Hematopoietic multipotent progenitor cell treated with erythropoietin and hydrocortisone succinate and interleukin-3 and kit ligand, for 17 days (in vitro differentiated cells): ENCODE measurements around the gene MRPL27.
"Not testable (repeated sequence)": the region's sequence is repeated elsewhere in the genome, so short reads cannot be mapped to it uniquely, and the experiment has no call there.

Experiments used
- DNase-seq: peaks from one replicate; pipeline ENCODE4 v3.0.0-alpha.2; 2015; ENCODE audit warnings: low spot score

The MRPL27 gene

DNA sequence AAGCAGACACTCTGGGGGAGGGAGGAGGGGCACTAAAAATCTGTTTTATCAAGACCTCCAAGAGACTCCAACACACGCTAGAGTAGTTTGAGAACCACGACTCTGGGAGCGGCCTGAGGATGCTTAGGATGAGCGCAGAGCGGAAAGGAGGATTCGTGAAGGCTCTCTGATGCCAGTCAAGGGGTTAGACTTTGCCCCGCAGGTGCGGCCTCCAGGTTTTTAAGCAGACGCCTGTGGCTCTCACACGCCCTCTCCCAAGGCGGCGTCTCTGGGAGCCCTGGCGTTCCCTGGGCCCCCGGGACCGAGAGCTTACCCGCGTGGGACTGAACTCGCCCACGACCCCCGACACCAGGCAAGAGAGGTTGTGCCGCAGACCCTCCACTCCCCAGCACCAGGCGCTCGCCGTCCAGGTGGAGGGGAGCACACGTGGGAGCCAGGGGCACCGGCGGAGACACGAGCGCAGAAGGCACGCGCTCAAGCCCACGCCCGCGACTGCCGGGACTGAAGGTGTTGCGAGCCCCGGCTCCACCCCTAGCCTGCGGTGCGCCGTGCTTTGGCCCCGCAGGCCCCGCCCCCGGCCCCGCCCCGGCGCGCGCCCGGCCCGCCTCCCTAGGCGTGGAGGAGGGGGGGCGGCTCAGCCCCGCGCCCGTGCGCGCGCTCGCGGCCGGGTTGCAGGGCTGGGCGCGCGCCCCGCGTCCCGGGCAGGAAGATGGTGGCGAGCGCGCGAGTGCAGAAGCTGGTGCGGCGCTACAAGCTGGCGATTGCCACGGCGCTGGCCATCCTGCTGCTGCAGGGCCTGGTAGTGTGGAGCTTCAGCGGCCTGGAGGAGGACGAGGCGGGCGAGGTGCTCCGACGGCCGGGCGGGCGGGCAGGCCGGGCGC, 27.3 kb downstream of the MRPL27 start, which contains the start of gene XYLT2:
Gene XYLT2, plus strand, starts transcription at position 695 of the 881 bp plus-strand sequence. Its CDS starts 15 bp downstream, at position 710.
- DNase-seq = peak; percentile 80

DNA sequence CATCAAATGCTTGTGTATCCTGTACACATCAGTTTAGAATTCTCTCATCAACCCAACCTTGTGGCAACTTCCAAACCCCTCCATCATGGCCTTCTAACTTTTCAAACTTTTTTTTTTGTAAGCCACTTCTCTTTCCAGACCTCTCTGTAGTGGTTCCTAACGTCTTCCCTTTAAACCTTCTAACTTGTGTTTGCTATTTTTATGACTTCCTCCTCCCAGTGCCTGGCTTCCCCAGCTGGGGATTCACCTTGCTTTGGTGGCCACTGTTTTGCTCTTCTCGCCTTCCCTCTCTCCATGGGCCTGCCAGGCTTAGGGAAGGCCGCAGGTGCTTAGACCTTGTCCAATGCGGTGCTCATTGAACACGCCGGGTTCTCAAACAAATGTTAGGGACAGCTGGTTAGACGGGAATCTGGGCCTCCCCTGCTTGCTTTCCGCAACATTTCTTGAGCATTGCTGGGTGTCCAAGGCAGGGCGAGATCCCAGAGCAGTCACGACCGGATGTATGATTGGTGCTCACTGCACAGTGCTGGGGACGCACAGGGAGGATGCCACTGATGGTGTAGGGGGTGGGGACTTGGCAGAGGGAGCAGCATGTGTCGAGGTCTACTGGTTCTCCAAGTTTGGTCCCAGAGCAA, 28.1 kb downstream of the MRPL27 start:
- DNase-seq = no peak

DNA sequence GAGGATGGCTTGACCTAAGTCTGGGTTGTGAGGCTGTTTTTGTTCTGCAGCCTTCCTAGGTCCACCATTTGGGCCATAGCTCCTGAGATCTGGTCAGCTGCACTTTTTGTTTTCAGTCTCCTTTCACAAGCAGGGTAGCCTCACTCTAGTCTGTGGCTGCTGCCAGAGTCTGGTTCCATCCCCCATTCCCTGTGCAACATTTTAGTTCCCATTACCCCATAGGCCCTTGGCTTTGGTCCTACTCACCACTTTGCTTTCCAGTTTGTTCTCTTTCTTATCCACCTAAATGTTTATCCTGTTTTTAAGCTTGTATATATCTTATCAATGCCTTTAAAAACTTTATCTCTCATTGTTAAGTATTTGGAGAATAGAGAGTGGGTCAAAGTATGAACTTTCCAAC, 33.6 kb downstream of the MRPL27 start:
- no peak for DNase-seq

DNA sequence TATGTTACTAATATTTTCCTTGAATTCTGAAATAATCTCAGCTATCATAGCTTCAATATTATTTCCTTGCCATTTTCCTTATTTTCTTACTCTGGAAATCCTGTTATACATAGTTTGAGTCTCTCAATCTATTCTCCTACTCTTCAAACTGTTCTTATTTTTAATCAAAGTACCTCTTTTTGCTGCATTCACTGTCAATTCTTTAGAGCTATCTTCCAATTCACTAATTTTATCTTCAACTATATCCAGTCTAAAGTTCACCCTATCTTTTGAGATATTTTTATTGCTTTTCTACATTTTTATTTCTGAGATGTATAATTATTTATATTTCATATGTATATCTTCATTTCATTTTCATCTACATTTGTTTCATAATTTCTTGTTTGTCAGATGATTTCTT, 34.3 kb downstream of the MRPL27 start:
- no peak for DNase-seq

DNA sequence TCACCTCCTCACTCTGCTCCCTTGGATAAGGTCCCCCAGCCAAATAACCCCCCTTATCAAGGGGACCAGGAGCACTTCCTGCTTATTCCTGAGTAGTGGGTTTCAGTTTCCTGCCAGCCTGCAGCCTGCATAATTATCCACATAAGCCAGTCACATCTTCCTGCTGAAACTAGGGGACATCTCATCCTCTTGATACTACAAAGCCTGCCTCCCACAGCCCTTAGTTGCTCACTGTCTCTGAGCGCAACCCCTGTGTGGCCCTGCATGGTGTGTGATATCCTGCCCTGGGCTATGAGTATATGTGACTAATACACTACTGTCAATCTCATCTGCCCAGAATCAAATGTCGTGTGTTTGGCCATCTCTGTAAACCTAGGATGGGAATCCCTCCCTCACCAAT, 35.0 kb downstream of the MRPL27 start:
- DNase-seq = no peak

DNA sequence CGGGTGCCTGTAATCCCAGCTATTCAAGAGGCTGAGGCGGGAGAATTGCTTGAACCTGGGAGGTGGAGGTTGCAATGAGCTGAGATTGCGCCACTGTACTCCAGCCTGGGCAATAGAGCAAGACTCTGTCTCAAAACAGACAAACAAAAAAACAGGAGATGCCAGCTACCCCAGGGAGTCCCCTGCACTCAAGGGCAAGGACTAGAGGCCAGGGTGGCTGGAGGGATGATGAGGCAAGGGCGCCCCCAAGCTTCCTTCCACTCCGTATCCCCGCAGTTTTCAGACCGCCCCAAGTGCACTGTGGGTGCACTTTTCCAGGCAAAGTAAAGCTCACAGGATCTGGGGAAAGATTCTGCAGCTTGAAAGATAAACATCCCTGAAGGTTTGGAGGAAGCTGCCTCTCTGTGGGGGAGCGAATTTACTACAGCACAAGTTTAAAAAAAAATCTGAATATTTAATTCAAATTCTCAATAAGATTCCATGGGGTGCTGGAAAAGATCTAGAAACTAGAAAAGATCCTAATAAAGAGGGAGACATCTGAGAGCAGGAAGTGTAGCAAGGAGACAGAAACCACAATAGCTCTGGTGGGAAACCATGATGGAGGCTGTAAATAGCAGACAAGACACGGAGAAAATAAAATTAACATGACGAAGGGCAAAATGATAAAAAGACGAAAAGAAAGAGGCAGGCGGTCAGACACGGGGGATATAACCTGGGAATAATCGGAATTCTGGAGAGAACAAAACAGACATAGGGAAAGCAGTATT, 39.5 kb downstream of the MRPL27 start:
- DNase-seq = not testable (repeated sequence)

DNA sequence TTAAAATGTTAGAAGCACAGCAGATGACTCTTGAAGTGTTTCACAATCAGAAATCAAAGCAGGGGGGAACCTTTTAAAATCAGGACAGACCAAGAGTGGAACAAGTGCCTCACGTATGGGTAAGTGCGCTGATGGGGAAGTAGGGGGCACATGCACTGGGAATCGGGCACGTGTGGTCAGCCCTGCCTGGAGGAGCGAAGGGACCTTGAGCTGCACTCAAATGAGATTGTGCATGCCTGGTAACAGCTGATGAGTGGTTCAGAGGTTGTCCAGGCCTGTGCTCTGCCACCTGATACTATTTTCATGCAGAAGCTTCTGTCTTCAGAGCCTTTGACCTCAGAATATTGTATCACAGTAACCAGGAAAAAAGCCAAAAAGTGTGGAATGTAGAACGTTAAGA, 40.8 kb downstream of the MRPL27 start:
- no peak for DNase-seq

DNA sequence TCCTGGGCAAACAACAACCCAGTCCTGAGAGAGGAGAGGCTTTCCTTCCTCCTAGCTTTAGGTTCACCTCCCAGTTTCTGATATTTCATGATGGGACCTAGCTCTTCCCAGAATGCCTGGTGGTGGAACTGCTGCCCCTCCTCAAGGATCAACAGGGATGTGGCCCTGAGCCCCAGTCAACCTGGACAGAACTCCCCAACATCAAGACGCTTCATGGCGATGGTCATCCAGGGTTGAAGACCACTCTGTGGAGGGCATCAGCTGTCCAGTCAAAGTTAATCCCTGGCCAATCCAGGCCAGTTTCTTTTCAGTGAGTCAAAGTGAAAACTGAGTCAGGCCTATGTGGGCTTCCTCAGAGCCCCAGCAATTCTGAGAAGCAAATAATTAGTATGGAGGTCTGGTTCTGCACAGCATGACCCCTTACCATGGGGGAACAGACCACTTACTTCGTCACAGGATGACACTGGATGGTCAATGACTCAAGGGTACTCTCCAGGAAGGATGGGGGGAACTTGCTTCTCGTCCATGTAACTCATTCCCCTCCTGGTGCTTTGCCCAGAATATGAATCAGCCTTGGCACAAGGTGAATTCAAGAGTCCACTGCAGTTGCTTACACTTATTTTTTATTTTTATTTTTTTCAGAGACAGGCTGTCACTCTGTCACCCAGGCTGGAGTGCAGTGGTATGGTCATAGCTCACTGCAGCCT, 41.7 kb downstream of the MRPL27 start:
- DNase-seq = no peak

DNA sequence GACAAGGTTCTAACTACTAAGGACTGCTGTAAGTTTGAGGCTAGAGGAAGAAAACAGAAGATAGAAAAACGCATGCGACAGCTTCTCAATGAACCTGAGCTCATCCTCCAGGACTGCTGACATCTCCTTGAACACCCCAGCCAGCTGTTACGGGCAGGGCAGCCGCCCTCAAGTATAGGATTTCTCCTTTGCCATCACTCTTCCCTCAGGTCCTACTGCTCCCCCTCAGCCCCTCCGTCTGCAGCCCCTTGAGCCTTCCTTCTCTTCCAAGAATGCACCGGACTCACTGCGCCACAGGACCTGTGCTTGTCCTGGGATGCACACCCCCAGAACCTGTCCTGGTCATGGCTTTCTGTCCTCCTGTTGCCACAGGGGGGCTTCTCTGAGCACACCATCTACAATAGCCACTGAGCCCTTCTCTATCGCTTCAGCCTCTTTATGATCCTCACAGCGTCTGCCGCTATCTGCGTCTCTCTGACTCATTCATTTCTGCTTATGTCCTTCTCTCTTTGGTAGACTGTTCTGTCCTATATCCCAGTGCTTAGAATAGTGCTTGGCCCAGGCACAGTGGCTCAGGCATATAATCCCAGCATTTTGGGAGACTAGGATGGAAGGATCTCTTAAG, 42.7 kb downstream of the MRPL27 start:
- DNase-seq = no peak

DNA sequence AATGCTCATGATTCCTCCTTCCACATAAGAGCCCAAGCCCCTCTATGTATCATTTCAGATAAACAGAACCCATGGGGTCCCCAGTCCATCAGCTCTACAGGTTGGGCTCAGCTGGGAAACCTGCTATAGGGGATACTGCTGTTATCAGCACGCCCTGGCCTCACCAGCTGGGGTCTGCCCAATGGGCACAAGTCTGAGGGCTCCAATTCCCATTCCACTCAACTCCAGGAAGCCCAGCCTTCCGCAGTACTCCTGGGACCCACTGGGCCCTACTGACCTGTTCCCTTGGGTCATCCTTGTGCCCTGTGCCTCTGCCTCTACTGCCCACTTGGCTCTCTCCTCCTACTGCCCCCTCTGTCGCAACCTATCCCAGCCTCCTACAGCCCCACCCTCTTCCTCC, 43.3 kb downstream of the MRPL27 start:
- DNase-seq = no peak

DNA sequence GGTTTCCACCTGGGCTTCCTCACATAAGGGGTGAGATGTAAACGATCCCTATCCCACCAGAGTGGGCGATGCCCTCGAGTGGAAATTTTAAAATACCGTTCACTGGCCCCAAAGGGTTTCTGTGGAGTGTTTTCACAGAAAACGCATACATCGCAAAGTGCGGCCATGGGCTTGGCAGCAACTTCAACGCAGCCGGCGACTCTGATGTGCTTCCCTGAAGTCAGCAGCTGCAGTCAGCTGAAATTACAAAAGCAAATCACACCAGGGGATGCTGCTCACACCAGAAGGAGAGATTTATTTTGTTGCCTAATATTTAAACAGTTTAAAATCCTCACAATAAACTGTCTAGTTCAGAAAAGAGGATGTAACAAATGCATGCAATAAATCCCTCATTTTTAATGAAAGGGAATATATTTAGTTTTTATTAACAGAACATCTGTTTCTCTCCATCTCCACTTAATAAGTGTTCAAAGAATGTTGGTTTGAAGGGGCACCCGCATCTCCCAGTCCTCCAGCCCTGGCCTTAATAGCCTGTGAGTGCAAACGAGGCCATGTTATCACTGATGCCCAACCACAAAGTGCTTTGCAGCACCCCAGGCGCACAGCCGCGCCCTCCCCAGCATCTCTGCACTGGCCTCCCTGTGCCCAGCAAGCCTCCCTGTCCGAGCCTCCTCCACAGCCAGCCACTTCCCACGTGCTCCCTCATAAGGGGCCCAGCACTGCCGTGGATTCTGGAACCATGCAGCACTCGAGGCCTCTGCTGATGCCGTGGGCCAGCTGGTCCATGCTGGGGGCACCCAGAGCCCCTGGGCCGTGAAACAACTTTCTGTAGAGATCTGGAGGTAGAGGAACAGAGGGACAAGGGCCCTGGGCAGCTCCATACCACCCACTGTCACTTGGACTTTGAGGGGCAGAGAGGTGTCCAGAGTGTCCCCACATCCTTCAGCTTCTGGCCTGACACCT, 44.3 kb downstream of the MRPL27 start:
- DNase-seq = no peak

DNA sequence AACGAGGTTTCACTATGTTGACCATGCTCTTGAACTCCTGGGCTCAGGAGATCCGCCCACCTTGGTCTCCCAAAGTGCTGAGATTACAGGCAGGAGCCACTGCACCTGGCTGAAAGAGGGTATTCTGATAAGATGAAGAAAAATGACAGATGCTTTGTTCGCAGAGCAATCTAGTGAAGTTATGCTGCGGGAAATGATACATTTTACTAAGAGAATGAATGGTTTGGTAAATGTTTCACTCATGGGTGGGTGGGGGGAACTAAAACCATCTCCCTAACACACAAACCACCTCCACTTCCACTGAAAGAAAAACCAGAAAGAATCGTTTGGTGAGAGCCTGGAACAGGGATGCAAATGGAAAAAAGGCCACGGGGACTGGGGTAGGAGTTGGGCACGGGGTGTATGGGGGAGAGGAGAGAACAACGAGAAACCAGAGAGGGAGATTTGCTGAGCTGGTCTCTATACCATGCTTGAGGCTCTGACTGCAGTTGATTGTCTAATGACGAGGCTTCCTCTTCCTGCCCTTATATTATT, 46.1 kb downstream of the MRPL27 start:
- DNase-seq = no peak

DNA sequence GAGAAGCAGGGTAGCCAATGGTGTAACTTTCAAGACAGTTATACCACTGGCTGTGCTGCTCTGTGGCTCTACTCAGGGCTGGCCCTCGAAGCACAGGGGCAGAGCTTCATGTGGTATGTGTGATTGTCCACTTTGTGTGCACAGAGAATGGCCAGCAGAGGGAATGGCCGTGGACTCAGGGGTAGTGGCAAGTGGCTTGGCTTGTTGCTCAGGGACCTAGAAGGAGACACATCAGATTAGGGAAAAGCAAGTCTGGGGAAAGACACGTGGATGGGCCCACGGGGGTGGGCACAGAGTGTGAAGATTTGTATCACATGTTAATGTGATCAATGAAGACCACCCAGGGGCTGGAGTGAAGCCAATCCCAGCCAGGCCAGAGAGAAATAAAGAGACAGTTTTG, 47.1 kb downstream of the MRPL27 start:
- DNase-seq = no peak

DNA sequence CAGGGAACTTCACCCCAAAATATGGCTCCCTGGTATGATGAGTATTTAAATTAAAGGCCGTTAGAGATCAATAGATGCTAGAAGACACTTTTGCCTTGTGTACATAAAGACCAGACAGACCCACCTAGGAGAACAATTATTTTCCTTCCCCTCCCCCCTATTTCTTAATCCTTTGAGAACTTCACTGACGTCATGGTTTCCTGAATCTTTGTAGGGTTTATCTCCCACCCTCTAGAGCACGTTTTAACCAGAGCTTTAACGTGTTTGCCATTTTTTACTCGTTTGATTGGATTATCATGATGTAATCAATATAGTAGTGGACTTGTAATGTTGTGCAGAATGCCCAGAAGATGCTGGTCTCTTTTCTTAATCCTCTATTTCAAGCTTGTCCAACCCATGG, 49.9 kb downstream of the MRPL27 start:
- no peak for DNase-seq

DNA sequence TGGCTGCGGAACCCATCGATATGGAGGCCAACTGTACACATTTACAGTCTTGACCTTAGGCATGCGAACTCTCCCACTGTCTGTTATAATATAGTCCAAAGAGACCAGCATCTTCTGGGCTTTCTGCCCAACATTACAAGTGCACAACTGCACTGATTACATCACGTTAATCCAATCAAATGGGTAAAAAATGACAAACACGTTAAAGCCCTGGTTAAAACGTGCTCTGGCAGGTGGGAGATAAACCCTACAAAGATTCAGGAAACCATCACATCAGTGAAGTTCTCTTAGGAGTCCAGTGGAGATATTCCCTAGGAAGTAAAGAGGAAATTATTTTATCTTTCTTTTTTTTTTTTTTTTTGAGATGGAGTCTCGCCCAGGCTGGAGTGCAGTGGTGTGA, 50.7 kb downstream of the MRPL27 start:
- no peak for DNase-seq

DNA sequence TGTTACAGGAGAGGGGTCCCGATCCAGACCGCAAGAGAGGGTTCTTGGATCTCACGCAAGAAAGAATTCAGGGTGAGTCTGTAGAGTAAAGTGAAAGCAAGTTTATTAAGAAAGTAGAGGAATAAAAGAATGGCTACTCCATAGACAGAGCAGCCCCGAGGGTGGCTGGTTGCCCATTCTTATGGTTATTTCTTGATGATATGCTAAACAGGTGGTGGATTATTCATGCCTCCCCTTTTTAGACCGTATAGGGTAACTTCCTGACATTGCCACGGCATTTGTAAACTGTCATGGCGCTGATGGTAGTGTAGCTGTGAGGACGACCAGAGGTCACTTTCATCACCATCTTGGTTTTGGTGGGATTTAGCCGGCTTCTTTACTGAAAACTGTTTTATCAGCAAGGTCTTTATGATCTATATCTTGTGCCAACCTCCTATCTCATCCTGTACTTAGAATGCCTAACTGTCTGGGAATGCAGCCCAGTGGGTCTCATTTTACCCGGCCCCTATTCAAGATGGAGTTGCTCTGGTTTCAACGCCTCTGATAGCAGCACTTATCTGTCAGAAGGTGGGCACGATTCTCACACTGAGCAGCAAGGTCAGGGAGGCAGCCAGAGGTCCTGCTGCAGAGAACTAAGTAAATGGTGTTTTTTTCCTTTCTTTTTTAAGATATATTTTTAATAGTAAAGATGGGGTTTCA, 53.5 kb downstream of the MRPL27 start:
- DNase-seq = no peak

DNA sequence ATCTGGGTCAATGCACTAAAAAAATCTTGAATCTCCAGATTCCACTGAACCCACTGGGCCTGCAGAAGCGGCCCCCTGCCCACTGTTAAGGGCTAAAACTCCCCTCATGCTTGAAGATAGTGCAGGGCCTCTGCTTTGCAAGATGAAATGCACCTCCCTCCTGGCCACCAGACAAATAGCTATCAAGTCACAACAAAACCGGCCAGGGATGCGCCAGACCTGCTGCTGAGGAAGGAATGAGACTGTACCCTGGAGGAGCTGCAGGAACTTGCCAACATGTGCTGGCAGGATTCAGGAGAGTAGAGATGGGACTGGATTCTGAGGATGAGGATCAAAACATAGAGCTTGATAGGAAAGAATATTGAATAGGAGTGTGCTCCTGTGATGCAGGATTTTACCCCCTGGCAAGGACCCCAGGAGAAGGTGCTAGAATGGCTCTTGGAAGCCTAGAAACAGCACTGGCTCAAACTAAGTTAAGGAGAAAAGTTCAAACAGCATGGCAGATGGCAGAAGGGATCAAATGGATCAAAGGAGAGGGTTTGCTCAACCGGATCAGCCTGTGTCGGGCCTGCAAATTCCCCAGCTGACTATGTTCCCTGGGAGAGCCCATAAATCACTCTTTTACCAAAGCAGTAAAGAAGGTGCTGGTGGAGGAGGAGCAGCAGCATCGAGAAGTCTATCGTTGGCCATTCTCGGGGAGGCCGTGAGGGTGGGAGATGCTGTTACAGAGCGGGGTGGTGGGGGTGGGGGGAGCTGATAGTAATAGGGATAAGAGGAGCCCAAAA, 54.3 kb downstream of the MRPL27 start:
- DNase-seq = no peak
